HG03469 (cell line): ENCODE data around the gene COQ8A.
"Not testable (repeated sequence)": the region's sequence is repeated elsewhere in the genome, so short reads cannot be mapped to it uniquely, and the experiment has no call there.

ENCODE experiments used
- ATAC-seq: cut with Tn5 transposase; IDR thresholded peaks from one replicate; pipeline ENCODE4 v1.9.1; 2021; ENCODE audit warnings: mild to moderate bottlenecking, moderate library complexity, moderate number of reproducible peaks; ENCODE audit not compliant: unreplicated experiment

Gene COQ8A

DNA sequence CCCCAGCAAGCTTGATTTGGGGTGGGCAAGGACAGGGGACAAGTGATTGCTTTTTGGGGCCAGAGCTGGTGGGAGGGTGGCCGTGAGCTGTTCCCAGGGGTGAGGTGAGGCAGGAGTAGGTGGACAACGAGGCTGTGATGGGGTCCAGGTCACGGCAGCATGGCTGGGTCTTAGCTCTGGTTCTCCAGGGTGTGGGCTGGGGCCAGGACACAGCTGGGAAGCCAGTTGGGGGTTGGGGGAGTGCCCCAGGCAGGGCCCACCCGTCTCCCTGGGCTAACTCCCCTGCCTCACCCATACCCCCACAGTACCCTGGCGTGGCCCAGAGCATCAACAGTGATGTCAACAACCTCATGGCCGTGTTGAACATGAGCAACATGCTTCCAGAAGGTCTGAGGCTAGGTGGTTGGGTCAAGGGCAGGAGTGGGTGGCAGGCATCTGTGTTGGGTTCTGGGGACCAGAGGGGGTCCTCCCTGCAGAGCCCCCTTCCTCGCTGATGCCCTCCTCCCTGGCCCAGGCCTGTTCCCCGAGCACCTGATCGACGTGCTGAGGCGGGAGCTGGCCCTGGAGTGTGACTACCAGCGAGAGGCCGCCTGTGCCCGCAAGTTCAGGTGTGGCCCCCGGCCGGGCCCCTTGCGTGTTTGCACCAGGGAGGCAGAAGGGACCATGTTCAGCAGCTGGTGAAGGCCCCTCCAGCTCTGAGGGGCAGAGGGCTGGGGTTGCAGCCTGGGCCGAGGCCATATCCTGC is 43.3 kb downstream of the COQ8A start:
- no peak for ATAC-seq

DNA sequence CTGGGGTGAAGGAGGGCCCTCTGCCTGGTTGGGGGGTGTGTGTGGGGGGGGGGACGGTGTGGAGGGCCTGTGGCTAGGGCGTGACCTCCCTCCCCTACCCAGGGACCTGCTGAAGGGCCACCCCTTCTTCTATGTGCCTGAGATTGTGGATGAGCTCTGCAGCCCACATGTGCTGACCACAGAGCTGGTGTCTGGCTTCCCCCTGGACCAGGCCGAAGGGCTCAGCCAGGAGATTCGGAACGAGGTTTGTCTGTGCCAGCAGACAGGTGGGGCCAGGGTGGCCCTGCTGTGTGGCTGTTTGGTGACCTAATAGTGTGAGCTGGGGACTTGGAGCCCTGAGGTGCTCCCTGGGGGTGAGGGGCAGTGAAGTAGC is 43.9 kb downstream of the COQ8A start:
- no peak for ATAC-seq

DNA sequence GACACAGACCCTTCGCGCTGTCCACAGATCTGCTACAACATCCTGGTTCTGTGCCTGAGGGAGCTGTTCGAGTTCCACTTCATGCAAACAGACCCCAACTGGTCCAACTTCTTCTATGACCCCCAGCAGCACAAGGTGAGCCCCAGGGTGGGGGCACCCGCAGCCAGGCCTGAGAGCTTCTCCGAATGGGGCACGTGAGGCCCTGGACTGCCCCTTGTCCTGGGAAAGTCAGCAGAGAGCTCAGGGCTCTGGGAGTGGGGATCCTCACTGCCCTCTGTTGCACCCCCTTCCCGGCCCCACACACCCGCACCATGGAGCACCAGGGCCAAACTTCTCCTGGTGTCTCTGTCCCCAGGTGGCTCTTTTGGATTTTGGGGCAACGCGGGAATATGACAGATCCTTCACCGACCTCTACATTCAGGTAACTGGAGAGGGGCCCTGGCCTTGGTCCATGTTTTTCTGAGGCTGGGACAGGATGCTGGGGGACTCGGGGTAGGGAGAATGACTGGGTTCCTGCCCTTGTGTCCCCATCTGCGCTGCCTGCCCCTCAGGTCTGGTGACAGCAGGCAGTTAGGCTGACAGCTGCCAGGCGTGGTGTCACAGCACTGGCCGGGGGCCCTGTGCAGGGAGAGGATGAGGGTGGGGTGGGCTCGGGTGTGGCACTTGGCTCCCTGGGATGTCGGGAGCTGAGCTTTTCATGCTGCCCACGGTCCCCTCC is 44.6 kb downstream of the COQ8A start:
- no peak for ATAC-seq

GRCh38 chr1:226985239-226985838 is 45.2 kb downstream of the COQ8A start:
- no peak for ATAC-seq

GRCh38 chr1:226985839-226986463 is 45.9 kb downstream of the COQ8A start:
- ATAC-seq, result no peak

- ATAC-seq, result no peak
These were observed 46.5 kb downstream of the COQ8A start for GRCh38 chr1:226986496-226987178.

GRCh38 chr1:226987179-226987536 is 47.1 kb downstream of the COQ8A start:
- ATAC-seq, result no peak

DNA sequence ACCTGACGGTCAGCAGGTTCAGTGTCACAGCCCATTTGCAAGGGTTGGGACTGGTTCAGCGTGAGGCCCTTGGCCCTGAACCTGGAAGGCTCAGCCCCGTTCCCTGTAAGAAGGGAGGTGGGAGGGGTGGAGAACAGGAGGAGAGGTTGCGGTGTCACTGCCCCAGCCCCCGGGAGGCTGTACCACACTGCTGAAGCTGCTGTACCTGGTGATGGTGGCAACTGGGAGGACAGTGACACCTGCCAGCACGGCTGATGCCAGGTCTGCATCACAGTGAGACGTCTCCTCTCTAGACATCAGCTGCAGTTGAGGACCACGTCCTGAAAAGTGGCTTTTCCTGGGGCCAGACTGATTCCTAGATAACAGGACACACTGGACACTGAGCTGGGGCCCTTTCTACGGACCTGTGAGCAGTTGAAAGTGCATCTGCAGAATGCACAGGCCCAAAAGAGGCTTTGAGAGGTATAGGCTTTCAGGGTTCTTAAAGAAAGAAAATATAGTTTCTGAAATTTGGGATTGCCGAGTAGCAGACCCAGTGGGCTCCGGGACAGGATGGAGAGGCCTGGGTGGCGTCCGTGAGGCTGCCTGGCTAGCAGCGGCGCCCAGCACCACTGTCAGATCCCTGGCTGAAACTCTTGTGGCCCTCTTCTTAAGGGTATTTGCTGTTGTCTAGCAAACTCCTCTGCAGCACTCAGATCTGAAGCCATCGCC is 47.7 kb downstream of the COQ8A start:
- ATAC-seq, result no peak

GRCh38 chr1:226988334-226988666 is 48.2 kb downstream of the COQ8A start:
- no peak for ATAC-seq

DNA sequence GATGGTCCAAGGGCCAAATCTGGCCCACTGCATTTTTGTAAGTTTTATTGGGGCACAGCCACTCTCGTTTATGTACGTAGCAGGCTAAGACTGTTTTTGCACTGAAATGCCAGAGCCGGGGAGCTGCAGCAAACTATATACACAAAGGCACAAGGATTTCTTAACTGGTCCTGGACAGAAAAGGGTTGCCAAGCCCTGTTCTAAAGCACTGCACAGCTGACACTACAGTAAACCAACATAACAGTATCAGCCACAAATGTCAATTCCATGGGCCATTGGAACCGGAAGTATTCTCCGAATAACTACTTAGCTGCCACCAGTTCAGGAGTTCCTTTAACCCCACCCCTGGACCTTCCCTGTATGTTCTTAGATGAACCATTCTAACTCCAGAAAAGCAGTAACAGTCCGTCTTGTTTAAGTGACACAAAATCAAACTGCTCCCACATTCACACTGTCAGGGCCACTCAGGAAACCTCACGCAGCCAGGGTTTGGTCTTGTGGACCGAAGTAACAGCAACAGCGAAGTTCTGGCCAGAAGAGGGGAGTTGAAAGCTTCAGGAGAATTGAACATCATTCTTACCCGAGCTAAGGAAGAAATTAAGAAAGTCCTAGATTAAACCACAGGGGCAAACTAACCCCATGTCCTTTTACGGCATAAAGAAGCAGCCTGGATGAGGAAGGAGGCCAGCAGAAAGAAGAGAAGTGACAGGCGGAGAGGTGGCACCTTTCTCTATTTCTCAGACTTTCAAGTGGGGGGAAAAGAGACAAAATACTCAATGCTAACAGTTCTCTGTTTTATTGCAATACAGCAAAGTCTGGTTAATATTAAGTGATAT is 49.2 kb downstream of the COQ8A start:
- no peak for ATAC-seq

- ATAC-seq, result no peak
These were observed 50.1 kb downstream of the COQ8A start for GRCh38 chr1:226990133-226990716.

- no peak for ATAC-seq
These were observed 51.8 kb downstream of the COQ8A start for GRCh38 chr1:226991920-226992319.

GRCh38 chr1:226993814-226994585 is 53.9 kb downstream of the COQ8A start:
- ATAC-seq, result no peak

DNA sequence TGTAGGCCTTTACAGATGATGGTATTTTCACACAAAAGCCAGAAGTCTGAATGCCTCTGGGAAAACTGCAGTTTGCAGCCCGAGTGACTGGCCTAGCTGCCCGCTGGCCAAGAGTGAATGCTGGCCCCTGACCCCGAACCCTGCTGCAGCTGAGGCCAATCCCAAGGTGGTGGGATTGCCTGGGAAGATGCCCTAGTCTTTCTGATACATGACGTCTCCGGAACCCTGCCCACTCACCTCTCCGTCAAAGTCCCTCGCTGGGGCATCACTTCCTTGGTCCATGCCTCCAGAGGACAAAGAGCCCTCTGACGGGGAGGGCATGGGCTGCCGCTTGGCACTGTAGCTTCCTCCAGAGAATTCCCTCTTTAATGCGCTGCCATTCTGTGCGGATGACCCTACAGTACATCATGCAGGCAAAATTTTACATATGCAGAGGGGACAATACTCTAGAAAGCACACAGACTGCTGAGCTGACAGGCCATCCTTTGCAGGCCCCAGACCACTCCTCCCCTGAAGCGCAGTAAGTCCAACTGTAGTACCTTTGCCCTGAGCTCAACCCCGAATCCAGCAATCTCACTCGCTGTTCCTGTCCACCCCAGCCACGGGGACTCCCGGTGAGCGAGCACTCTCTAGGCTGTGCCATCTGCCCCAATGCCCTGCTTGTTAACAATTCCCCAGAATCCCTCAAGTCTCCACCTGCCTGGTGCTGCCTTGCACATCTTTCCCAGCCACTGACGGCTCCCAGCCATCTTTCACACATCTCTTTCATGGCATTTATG is 54.7 kb downstream of the COQ8A start:
- ATAC-seq, result no peak

- ATAC-seq, result peak; percentile 99
These were observed 55.6 kb downstream of the COQ8A start for GRCh38 chr1:226995365-226996332.

- not testable (repeated sequence) for ATAC-seq
These were observed 59.5 kb downstream of the COQ8A start for GRCh38 chr1:226999579-226999978.
